ENCODE measurements around the gene TUBA1C. TPM values are rescaled to one million over a fixed set of nuclear protein-coding genes. Genes with fewer than 3 reads are reported as not detected.

The TUBA1C gene
- total and polyA plus RNA-seq, 10 of the 15 experiments (the other 5 are each of a cell fraction or from before 2014, with no cell fraction given), result 285 to 1,003 (median 441) TPM

GRCh38 chr12:49297695-49298060 lies 32.8 kb downstream of the TUBA1C start:
- BruUV-seq (replicated peaks), result no TSS peak
- ATAC-seq (no peak), DNase-seq (ENCODE audit: low read depth, low spot score) (no peak), FAIRE-seq (no peak)
- Histone ChIP-seq H3K9ac (ENCODE audit: control insufficient read depth, insufficient read depth, low read length) (no peak overlapping the region), H3K36me3 (ENCODE audit: control insufficient read depth in 2 of 2, insufficient read depth in 2 of 2, low read length in 1 of 2) (no peaks in the 10 kb centered on the region), H3K4me1 (ENCODE audit: control insufficient read depth, insufficient read depth, low read length) (peaks cover 8% of the 10 kb centered on the region), H3K9me3 (replicated peaks; ENCODE audit: control insufficient read depth, insufficient read depth, low read length) (no peaks in the 10 kb centered on the region), H3K79me2 (ENCODE audit: control insufficient read depth, insufficient read depth, low read length) (no peaks in the 10 kb centered on the region), H3K4me2 (ENCODE audit: control insufficient read depth, insufficient read depth) (peak overlapping the region; percentile 90), H4K20me1 (ENCODE audit: control insufficient read depth, insufficient read depth) (no peaks in the 10 kb centered on the region), H2AFZ (ENCODE audit: control insufficient read depth, low read depth, low read length) (no peak overlapping the region), H3K27me3 (replicated peaks in 1 of 2; ENCODE audit: control insufficient read depth in 2 of 2, insufficient read depth in 2 of 2, low read length in 1 of 2) (peaks cover 19 to 20% of the 10 kb centered on the region in 2 experiments), H3K4me3 (no peak overlapping the region), H3K27ac (ENCODE audit: control insufficient read depth, insufficient read depth) (no peak overlapping the region)
- intact Hi-C loops (cut with micrococcal nuclease; ENCODE audit: unreplicated experiment) (no loop called here), in situ Hi-C loops (cut with MboI) (no loop called here)
- TF ChIP-seq CREB1 (IDR thresholded peaks at IDR 0.05; ENCODE audit: low read depth) (no peak), POLR2AphosphoS5 (IDR thresholded peaks at IDR 0.05; ENCODE audit: low read length) (no peak), SPI1 (IDR thresholded peaks at IDR 0.05; ENCODE audit: borderline replicate concordance, insufficient read depth, low read depth, low read length) (no peak), PAX8 (IDR thresholded peaks at IDR 0.05) (no peak), EGR1 (IDR thresholded peaks at IDR 0.05; ENCODE audit: borderline replicate concordance in 1 of 2, low read depth in 2 of 2, low read length in 2 of 2) (no peak), HCFC1 (IDR thresholded peaks at IDR 0.05; ENCODE audit: low read length) (no peak), ZZZ3 (IDR thresholded peaks at IDR 0.05; ENCODE audit: control insufficient read depth, insufficient read length, low read depth) (no peak), EED (IDR thresholded peaks at IDR 0.05; ENCODE audit: low read depth) (no peak), ETV6 (conservative IDR thresholded peaks at IDR 0.05 in 1 of 2, IDR thresholded peaks at IDR 0.05 in 1 of 2; ENCODE audit: borderline replicate concordance in 1 of 2, low read depth in 1 of 2) (no peak)
- CTCF ChIA-PET, result interaction anchor here (0.6 to 16.2 kb wide), 9 partner anchors 9 to 156 kb away, joined by 3 to 231 read pairs (median 6); partner anchors contain the start of genes DNAJC22 and TROAP
- SMC1A ChIA-PET (ENCODE audit: uncharacterized antibody, unreplicated experiment), result interaction anchor here (1.0 kb wide), 1 partner anchor 9 kb away, joined by 4 read pairs; no protein-coding TSS in a partner anchor
- WGBS (ENCODE audit: insufficient coverage, insufficient replicate concordance, low lambda C conversion rate, missing lambda C conversion rate), result 10% methylated on average over 8 of the region's 8 CpGs
- RAD21 ChIA-PET (ENCODE audit: unreplicated experiment), result interaction anchor here (1.0 to 1.7 kb wide), 5 partner anchors 9 to 60 kb away, joined by 4 to 8 read pairs (median 4); partner anchors contain the start of gene TROAP
- POLR2A ChIA-PET, result no interaction called here

All from GM12878 (cell line).